DND-41 (cell line): ENCODE results near the gene ABCG1.

Experiments
- CTCF ChIP-seq: IDR thresholded peaks from 2 replicates; pipeline ENCODE4 v1.5.1; 2012; ENCODE audit warnings: borderline replicate concordance, low read length, moderate library complexity, mild to moderate bottlenecking; ENCODE audit not compliant: poor library complexity, severe bottlenecking; ENCODE audit errors: extremely low read depth
- EZH2 ChIP-seq: IDR thresholded peaks from 3 replicates; pipeline ENCODE4 v1.6.1; 2012; ENCODE audit warnings: borderline replicate concordance, low read depth, mild to moderate bottlenecking, moderate library complexity, low read length, inconsistent platforms; ENCODE audit not compliant: severe bottlenecking

DNA sequence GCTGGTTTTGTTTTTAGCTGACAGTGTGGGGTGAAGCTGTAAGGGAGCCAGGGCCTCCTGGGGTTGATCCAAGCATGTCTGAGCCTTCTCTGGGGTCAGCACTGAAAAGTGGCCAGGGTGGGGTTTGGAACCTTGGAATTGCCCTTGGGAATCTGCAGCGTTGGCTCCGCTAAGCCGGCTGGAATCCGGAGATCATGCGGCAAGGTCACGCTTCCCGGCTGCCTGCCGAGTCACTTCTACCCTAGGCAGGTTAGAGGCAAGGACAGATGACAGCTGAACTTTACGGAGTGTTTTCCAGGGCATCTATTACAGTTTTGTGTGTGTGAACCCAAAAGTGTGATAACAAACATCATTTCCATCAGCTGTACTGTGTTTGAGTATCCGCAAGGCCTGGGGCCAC, 17.1 kb downstream of the ABCG1 start:
- TF ChIP-seq CTCF (no peak), EZH2 (no peak)
